GM21723 (cell line): ENCODE data around the gene GULP1.
"Not testable (repeated sequence)": the region's sequence is repeated elsewhere in the genome, so short reads cannot be mapped to it uniquely, and the experiment has no call there.

Experiments
- ATAC-seq: cut with Tn5 transposase; IDR thresholded peaks from one replicate; pipeline ENCODE4 v1.9.1; 2021; ENCODE audit warnings: mild to moderate bottlenecking, moderate library complexity; ENCODE audit not compliant: unreplicated experiment

GULP1 gene

GRCh38 chr2:188588235-188588634 is 296.6 kb downstream of the GULP1 start:
- ATAC-seq, result no peak

GRCh38 chr2:188596054-188596453 is 304.4 kb downstream of the GULP1 start:
- ATAC-seq, result no peak

GRCh38 chr2:188598551-188598950 is 306.9 kb downstream of the GULP1 start:
- ATAC-seq, result no peak

- ATAC-seq, result no peak
These were observed 307.5 kb downstream of the GULP1 start for GRCh38 chr2:188599140-188599539.

- ATAC-seq, result no peak
These were observed 309.0 kb downstream of the GULP1 start for GRCh38 chr2:188600536-188601210.

GRCh38 chr2:188601391-188601790 is 309.7 kb downstream of the GULP1 start:
- no peak for ATAC-seq

GRCh38 chr2:188601927-188602326 is 310.3 kb downstream of the GULP1 start:
- no peak for ATAC-seq

GRCh38 chr2:188604579-188604978 is 312.9 kb downstream of the GULP1 start:
- no peak for ATAC-seq

GRCh38 chr2:188605609-188606584 is 314.2 kb downstream of the GULP1 start:
- ATAC-seq, result not testable (repeated sequence)

GRCh38 chr2:188606596-188606995 is 314.9 kb downstream of the GULP1 start:
- not testable (repeated sequence) for ATAC-seq

- ATAC-seq, result no peak
These were observed 315.8 kb downstream of the GULP1 start for GRCh38 chr2:188607501-188607900.

- ATAC-seq, result no peak
These were observed 317.8 kb downstream of the GULP1 start for GRCh38 chr2:188609321-188610049.

GRCh38 chr2:188610050-188610444 is 318.4 kb downstream of the GULP1 start:
- ATAC-seq, result no peak

- ATAC-seq, result no peak
These were observed 319.2 kb downstream of the GULP1 start for GRCh38 chr2:188610827-188611226.

GRCh38 chr2:188619146-188619545 is 327.5 kb downstream of the GULP1 start:
- ATAC-seq, result no peak

- ATAC-seq, result no peak
These were observed 329.2 kb downstream of the GULP1 start for GRCh38 chr2:188620916-188621315.

- no peak for ATAC-seq
These were observed 331.1 kb downstream of the GULP1 start for GRCh38 chr2:188622601-188623260.

- ATAC-seq, result no peak
These were observed 332.4 kb downstream of the GULP1 start for GRCh38 chr2:188623995-188624643.

GRCh38 chr2:188627471-188627870 is 335.8 kb downstream of the GULP1 start:
- no peak for ATAC-seq
